Kidney (tissue), 14 donors: ENCODE results near the gene WHAMM. TPM values are rescaled to one million over a fixed set of nuclear protein-coding genes. Genes with fewer than 3 reads are reported as not detected.

Experiments
- DNase-seq, 5 donors: peaks; one replicate each; pipeline ENCODE4 v3.0.0-alpha.2; 2013 to 2020
- FAIRE-seq: peaks from 2 replicates; lab custom pipeline; 2012; peaks lifted over from hg19 to GRCh38; lab: Jason Lieb, UNC
- H3K27ac ChIP-seq, 2 donors: one replicate each; pipeline ENCODE4 v1.7.0; 2013; ENCODE audit warnings: low read depth in 2 of 2, low read length in 2 of 2, inconsistent platforms in 1 of 2
- H3K27me3 ChIP-seq: one replicate; pipeline ENCODE4 v1.7.1; 2013; ENCODE audit warnings: low read length, inconsistent platforms; ENCODE audit not compliant: control insufficient read depth, insufficient read depth
- H3K36me3 ChIP-seq, 3 donors: one replicate each; pipeline versions ENCODE4 v1.7.0 to v1.7.1; 2013; ENCODE audit warnings: low read length in 3 of 3, control low read depth in 1 of 3, inconsistent platforms in 1 of 3; ENCODE audit not compliant: insufficient read depth in 3 of 3, control insufficient read depth in 2 of 3
- H3K4me1 ChIP-seq, 3 donors: one replicate each; pipeline versions ENCODE4 v1.7.0 to v1.7.1; 2013; ENCODE audit warnings: low read length in 3 of 3, inconsistent platforms in 1 of 3, low read depth in 1 of 3; ENCODE audit not compliant: control insufficient read depth in 2 of 3, insufficient read depth in 2 of 3
- H3K4me3 ChIP-seq, 3 donors: one replicate each; pipeline versions ENCODE4 v1.7.0 to v1.8.1; 2013; ENCODE audit warnings: low read length in 3 of 3, control low read depth in 1 of 3, inconsistent platforms in 1 of 3
- H3K9ac ChIP-seq, 3 donors: one replicate each; pipeline versions ENCODE4 v1.7.0 to v1.7.1; 2013; ENCODE audit warnings: low read length in 3 of 3, control low read depth in 1 of 3, inconsistent platforms in 1 of 3
- H3K9me3 ChIP-seq, 3 donors: one replicate each; pipeline versions ENCODE4 v1.7.0 to v1.7.1; 2013; ENCODE audit warnings: low read length in 3 of 3, control low read depth in 1 of 3, inconsistent platforms in 1 of 3; ENCODE audit not compliant: control insufficient read depth in 2 of 3, insufficient read depth in 1 of 3
- CTCF ChIP-seq: IDR thresholded peaks from 3 replicates; pipeline ENCODE4 v1.5.1; 2012; ENCODE audit warnings: mild to moderate bottlenecking, moderate library complexity, borderline replicate concordance; ENCODE audit not compliant: insufficient read depth; ENCODE audit errors: extremely low read depth
- intact Hi-C: fragments of 100-400 bp; cut with DNase I; formaldehyde crosslinking; loops from one replicate; pipeline ENCODE4 v1.11.1; 2022
- polyA plus RNA-seq: library from polyadenylated mRNA; stranded (reverse); fragments of 350-450 nt; fragmentation: Illumina TruSeq; extraction: RNeasy Lipid Tissue Mini Kit (QIAGEN cat#74804); gene quantifications from one replicate; pipeline ENCODE4 v1.2.3, GENCODE V29; 2014; ENCODE audit warnings: low read depth, low replicate concordance; ENCODE audit not compliant: insufficient read depth
- total RNA-seq: library from RNA; stranded (reverse); fragmentation: NEBNext Ultra II Directional; extraction: Animal tissue kit (Norgen Biotek cat#: 25700); gene quantifications from one replicate; pipeline ENCODE4 v1.2.1, GENCODE V29; 2021
- donor health status: control.
- donor health status: control.
- donor health status: control.
- donor health status: control.
- donor health status: control.
- donor health status: DM: yes; HTN: yes; CAD: no.
- donor health status: Normal renal cell carcinoma (clear cell type).

Gene WHAMM
- total and polyA plus RNA-seq, 2 donors from 2014 or later: 4.0 to 13.8 TPM

GRCh38 chr15:82881747-82882146 lies 72.3 kb downstream of the WHAMM start:
- intact Hi-C loops: no loop called here
- FAIRE-seq: no peak
- no peaks in the 10 kb centered on the region for H3K4me1 ChIP-seq

GRCh38 chr15:82882273-82882928 lies 73.0 kb downstream of the WHAMM start:
- no peaks in the 10 kb centered on the region for H3K27me3 ChIP-seq
- H3K4me3 ChIP-seq: no peak overlapping the region
- FAIRE-seq: no peak
- no peaks in the 10 kb centered on the region for H3K4me1 ChIP-seq
- no peak overlapping the region for H3K9ac ChIP-seq
- no peaks in the 10 kb centered on the region for H3K36me3 ChIP-seq
- DNase-seq: no peak
- no peak overlapping the region for H3K27ac ChIP-seq
- no peak for TF ChIP-seq CTCF
- intact Hi-C loops: no loop called here
- H3K9me3 ChIP-seq: no peaks in the 10 kb centered on the region

More at GRCh38 chr15:82881747-82882146, 72.3 kb downstream of the WHAMM start:
- TF ChIP-seq CTCF: no peak
- no peaks in the 10 kb centered on the region for H3K9me3 ChIP-seq
- no peak for DNase-seq
- H3K27me3 ChIP-seq: no peaks in the 10 kb centered on the region
- H3K36me3 ChIP-seq: no peaks in the 10 kb centered on the region
- no peak overlapping the region for H3K9ac ChIP-seq
- H3K4me3 ChIP-seq: no peak overlapping the region
- no peak overlapping the region for H3K27ac ChIP-seq

Other genes with a start within 250 kb of the WHAMM start
- gene CPEB1, start 162.3 kb upstream of the WHAMM start, total RNA-seq: 1.4 TPM
- 1.6 TPM for gene CPEB1, start 162.3 kb upstream of the WHAMM start, polyA plus RNA-seq
- 4.7 TPM for gene AP3B2, start 99.8 kb upstream of the WHAMM start, total RNA-seq
- gene AP3B2, start 99.8 kb upstream of the WHAMM start, polyA plus RNA-seq: 1.8 TPM
- not detected for gene FSD2, start 3.6 kb upstream of the WHAMM start, total RNA-seq
- gene FSD2, start 3.6 kb upstream of the WHAMM start, polyA plus RNA-seq: not detected
- gene HOMER2, start 143.1 kb downstream of the WHAMM start, total RNA-seq: 35.8 TPM
- gene HOMER2, start 143.1 kb downstream of the WHAMM start, polyA plus RNA-seq: 4.6 TPM
- gene RAMAC, start 176.6 kb downstream of the WHAMM start, total RNA-seq: 20.3 TPM
- 18.3 TPM for gene RAMAC, start 176.6 kb downstream of the WHAMM start, polyA plus RNA-seq
- 20.5 TPM for gene C15orf40, start 202.0 kb downstream of the WHAMM start, total RNA-seq
- gene C15orf40, start 202.0 kb downstream of the WHAMM start, polyA plus RNA-seq: 44.1 TPM